ENCODE measurements around the gene CRACR2B.

The CRACR2B gene

GRCh38 chr11:832529-833113, 4.9 kb downstream of the CRACR2B start, which contains the start of gene CD151:
CD151 (plus strand) TSS chr11:832952; CDS start chr11:836070, 3,118 bp downstream.
- no peak for TF ChIP-seq CTCF (IDR thresholded peaks at IDR 0.05)

GRCh38 chr11:833114-833791, 5.5 kb downstream of the CRACR2B start:
- TF ChIP-seq CTCF (IDR thresholded peaks at IDR 0.05): no peak

- no peak for TF ChIP-seq CTCF (IDR thresholded peaks at IDR 0.05)
Observed at GRCh38 chr11:833849-834311, 6.2 kb downstream of the CRACR2B start.

- no peak for TF ChIP-seq CTCF (IDR thresholded peaks at IDR 0.05)
Observed at GRCh38 chr11:834371-835316, 6.9 kb downstream of the CRACR2B start.

- TF ChIP-seq CTCF (IDR thresholded peaks at IDR 0.05): no peak
Observed at GRCh38 chr11:836274-836673, 8.6 kb downstream of the CRACR2B start.

- no peak for TF ChIP-seq CTCF (IDR thresholded peaks at IDR 0.05)
Observed at GRCh38 chr11:836700-837099, 9.0 kb downstream of the CRACR2B start.

GRCh38 chr11:837189-837989, 9.7 kb downstream of the CRACR2B start:
- no peak for TF ChIP-seq CTCF (IDR thresholded peaks at IDR 0.05)
